ENCODE data around the gene RNF168. TPM values are rescaled to one million over a fixed set of nuclear protein-coding genes. Genes with fewer than 3 reads are reported as not detected.
"Not testable (repeated sequence)": the region's sequence is repeated elsewhere in the genome, so short reads cannot be mapped to it uniquely, and the experiment has no call there.

RNF168 gene
- polyA plus RNA-seq, 1 donor: 8.4 TPM

DNA sequence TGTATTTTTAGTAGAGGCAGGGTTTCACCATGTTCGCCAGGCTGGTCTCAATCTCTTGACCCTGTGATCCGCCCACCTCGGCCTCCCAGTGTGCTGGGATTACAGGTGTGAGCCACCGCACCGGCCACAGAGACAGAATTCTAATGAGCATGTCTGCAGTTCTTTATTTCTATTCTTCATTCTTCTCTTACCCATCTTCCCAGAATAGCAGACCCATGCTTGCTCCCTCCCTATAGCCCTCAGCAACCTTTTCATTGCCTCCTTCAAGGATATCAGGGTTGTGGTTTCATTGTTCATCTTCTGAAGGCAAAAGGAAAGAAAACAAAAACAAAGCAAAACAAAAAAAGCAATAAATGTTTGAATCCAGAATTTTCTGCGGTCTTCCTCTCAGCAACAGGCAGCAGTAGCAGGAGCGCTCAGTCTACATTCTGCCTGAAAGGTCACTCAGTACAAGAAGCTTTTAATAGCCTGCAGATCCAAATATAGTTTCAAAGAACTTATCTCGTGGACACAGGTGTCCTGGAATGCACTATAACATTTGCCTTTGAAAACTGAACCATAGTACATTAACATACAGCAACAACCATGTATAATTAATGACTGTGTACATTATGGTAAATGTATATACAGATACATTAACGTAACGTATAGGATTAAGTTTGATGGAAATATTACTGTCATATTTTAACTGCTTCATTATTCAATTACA, 11.5 kb upstream of the RNF168 start, which contains the start of gene SMCO1:
TSS of gene SMCO1 (minus strand) at position 434 of the 709 bp plus-strand sequence. CDS start at position 297, 137 bp downstream.
- no peak for DNase-seq (ENCODE audit: low read depth)

DNA sequence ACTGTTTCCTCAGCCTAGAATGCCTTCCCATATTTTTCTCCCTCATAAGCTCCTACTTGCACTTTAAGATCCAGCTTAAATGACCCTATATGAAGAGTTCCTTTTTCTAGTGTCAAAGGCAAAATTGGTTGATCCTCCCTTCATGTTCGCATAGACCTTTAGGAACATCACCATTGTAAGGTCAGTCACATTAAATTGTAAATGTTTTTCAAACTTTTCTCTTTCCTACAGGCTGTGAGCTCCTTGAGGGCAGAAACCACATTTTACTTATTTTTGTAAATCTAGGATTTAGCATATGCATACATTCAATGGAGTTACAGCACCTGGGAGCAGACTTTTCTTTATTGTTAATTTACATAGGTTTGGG, 10.8 kb upstream of the RNF168 start:
- DNase-seq (ENCODE audit: low read depth): no peak

- no peak for DNase-seq (ENCODE audit: low read depth)
These were observed 10.3 kb upstream of the RNF168 start for GRCh38 chr3:196513697-196514349.

DNA sequence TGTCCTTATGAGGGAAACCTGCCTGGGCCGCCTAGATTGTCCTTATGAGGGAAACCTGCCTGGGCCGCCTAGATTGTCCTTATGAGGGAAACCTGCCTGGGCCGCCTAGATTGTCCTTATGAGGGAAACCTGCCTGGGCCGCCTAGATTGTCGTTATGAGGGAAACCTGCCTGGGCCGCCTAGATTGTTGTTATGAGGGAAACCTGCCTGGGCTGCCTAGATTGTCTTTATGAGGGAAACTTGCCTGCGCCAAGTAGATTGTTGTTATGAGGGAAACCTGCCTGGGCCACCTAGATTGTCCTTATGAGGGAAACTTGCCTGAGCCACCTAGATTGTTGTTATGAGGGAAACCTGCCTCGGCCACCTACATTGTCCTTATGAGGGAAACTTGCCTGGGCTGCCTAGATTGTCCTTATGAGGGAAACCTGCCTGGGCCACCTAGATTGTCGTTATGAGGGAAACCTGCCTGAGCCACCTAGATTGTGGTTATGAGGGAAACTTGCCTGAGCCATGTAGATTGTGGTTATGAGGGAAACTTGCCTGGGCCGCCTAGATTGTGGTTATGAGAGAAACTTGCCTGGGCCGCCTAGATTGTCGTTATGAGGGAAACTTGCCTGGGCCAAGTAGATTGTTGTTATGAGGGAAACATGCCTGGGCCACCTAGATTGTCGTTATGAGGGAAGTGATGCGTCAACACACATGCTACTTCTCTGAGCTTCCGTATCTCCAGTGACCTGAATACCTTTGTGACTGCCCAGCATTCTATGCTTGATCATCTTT, 8.3 kb upstream of the RNF168 start:
- not testable (repeated sequence) for DNase-seq (ENCODE audit: low read depth)

- not testable (repeated sequence) for DNase-seq (ENCODE audit: low read depth)
These were observed 7.5 kb upstream of the RNF168 start for GRCh38 chr3:196511108-196511507.

DNA sequence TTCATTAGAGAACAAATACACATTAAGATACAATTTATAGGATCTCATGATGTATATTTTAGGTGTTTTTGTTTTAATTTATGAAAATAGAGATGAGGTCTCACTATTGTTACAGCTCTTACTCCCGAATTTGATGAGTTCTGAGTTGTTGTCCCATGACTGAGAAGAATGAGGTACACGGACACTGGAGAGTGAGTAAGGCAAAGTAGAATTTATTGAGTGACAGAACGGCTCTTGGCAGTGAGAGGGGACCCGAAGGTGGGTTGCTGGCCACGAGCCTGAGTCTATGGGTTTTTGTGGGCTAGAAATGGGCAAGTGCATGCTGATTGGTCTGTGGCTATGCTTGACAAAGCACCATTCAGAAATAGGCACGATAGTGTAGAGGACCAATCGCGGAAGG, 3.1 kb upstream of the RNF168 start:
- no peak for DNase-seq (ENCODE audit: low read depth)

DNA sequence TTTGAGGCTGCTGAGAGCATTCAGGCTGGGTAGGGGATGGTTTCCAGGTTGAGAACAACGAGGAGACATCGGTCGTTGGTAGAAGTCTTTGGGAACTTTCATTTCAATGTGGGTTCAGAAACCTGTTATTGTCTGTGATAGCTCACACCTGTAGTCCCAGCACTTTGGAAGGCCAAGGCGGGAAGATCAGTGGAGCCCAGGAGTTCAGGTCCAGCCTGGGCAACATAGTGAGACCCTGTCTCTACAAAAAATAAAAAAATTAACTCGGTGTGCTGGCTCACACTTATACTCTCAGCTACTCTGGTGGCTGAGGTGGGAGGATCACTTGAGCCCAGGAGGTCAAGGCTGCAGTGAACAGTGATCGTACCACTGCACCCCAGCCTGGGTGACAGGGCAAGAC, 988 bp upstream of the RNF168 start:
- no peak for DNase-seq (ENCODE audit: low read depth)

- not testable (repeated sequence) for DNase-seq (ENCODE audit: low read depth)
These were observed 470 bp upstream of the RNF168 start for GRCh38 chr3:196504077-196504398.

GRCh38 chr3:196502775-196503195, 783 bp downstream of the RNF168 start:
- DNase-seq (ENCODE audit: low read depth): no peak

- DNase-seq (ENCODE audit: low read depth): no peak
These were observed 2.1 kb downstream of the RNF168 start for GRCh38 chr3:196501316-196502044.

DNA sequence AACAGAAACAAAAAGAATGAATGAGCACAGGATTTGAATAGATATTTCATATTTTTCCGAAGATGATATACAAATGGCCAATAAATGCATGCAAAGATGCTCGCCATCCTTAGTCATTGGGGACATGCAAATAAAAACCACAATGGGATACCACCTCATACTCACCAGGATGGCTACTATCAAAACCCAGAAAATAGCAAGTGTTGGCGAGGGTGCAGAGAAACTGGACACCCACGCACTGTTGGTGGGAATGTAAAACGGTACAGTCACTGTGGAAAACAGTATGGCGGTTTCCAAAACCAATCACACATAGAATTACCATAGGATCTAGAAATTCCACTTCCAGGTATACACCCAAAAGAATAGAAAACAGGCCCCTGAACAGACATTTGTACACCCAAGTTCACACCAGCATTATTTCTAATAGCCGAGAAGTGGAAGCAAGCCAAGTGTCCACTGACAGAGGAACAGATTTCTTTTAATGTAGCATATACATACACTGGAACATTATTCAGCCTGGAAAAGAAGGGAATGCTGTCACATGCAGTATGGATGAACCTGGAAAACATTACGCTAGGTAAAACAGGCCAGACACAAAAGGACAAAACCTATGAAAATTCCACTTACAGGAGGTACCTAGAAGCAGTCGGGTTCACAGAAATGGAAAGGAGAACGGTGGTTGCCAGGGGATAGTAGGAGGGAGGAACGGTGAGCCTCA, 3.6 kb downstream of the RNF168 start:
- no peak for DNase-seq (ENCODE audit: low read depth)

DNA sequence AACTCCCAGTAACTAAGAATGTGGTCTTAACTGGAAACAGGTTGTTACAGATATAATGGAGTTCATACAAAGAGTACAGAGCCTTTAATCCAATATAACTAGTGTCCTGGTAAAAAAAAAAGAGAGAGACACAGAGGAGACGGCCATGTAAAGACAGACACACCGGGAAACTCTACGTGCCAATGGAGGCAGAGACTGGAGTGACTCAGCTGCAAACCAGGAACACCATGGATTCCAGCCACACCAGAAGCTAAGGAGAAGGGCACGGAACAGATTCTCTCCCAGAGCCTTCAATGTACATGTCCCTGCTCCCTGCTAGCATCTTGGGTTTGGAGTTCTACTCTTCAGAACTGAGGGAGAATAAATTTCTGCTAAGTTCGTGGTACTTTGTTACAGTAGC, 4.5 kb downstream of the RNF168 start:
- DNase-seq (ENCODE audit: low read depth): no peak

DNA sequence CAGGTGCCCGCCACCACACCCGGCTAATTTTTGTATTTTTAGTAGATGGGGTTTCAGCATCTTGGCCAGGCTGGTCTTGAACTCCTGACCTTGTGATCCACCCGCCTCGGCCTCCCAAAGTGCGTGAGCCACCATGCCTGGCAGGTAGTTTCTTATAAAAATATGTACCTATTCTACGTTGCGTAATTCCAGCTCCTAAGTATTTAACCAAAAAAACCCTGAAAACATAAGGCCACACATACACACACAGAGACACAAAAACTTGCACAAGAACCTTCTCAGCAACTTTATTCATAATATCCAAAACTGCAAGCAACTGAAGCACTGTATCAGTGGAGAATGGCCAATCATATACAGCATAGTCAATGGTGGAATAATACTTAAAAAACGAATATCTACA, 5.3 kb downstream of the RNF168 start:
- no peak for DNase-seq (ENCODE audit: low read depth)

DNA sequence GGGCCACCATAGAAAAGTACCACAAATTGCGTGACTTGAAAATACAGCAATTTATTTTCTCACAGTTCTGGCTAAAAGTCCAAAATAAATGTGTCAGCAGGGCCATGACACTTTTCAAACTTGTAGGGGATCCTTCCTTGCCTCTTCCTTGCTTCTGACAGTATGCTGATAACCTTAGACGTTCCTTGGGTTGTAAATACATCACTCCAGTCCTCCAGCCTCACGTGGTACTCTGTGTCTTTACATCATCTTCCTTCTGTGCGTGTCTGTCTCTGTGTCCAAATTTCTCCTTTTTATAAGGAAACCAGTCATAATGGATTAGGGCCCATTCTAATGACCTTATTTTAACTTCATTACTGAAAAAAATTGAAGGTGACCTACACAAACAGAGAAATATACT, 7.4 kb downstream of the RNF168 start:
- no peak for DNase-seq (ENCODE audit: low read depth)

DNA sequence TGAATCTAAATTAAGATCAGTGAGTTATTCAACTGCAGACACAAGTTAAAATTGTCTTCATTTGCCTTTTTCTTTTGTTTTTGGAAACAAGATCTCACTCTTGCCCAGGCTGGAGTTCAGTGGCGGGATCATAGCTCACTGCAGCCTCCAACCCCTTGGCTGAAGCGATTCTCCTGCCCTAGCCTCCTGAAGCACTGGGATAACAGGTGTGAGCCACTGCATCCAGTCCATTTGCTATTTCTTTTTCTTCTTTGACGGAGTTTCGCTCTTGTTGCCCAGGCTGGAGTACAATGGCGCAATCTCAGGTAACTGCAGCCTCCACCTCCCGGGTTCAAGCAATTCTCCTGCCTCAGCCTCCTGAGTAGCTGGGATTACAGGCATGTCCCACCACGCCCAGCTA, 10.3 kb downstream of the RNF168 start:
- no peak for DNase-seq (ENCODE audit: low read depth)

DNA sequence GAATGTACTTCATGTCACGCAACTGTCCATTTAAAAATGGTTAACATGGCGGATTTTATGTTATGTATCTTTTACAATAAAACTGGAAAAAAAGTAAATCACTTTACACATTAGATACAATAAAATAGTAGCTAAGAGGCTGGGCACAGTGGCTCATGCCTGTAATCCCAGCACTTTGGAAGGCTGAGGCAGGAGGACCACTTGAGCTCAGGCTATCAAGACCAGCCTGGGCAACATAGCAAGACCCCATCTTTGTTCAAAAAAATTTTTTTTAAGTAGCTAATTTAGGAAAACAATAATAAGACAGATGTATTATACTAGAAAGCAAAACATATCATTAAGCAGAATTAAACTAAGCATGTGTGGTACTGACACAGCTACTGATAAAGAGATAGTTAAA, 11.5 kb downstream of the RNF168 start:
- no peak for DNase-seq (ENCODE audit: low read depth)

GRCh38 chr3:196489747-196490146, 13.8 kb downstream of the RNF168 start:
- DNase-seq (ENCODE audit: low read depth): no peak

DNA sequence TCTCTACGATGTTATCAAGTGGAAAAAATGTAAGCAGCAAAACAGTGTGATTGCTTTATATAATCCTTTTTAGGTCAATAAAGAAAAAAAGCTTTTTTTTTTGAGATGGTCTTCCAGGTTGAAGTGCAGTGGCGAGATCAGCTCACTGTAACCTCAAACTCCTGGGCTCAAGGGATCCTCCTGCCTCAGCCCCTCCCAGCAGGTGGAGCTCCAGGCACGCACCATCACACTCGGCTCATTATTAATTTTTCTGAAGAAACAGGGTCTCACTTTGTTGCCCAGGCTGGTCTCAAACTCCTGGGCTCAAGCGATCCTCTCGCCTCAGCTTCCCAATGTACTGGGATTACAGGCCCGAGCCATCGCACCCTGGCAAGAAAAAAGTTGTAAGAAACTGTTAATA, 17.3 kb downstream of the RNF168 start:
- no peak for DNase-seq (ENCODE audit: low read depth)

- DNase-seq (ENCODE audit: low read depth): no peak
These were observed 25.9 kb downstream of the RNF168 start for GRCh38 chr3:196477678-196478077.

- no peak for DNase-seq (ENCODE audit: low read depth)
These were observed 31.3 kb downstream of the RNF168 start for GRCh38 chr3:196472286-196472685.

GRCh38 chr3:196471551-196471950, 32.0 kb downstream of the RNF168 start:
- DNase-seq (ENCODE audit: low read depth): no peak
